ENCODE data around the gene SCAF11. TPM values are rescaled to one million over a fixed set of nuclear protein-coding genes. Genes with fewer than 3 reads are reported as not detected.

Gene SCAF11
- total RNA-seq, 5 donors from 2014 or later (not counting 1 experiment from before 2014, with no cell fraction given): 149 to 184 (median 163) TPM

GRCh38 chr12:45918818-45919217 lies 71.6 kb downstream of the SCAF11 start:
- Histone ChIP-seq H3K4me1 (ENCODE audit: control insufficient read depth in 1 of 2, extremely low read depth in 1 of 2, insufficient read depth in 2 of 2, low read length in 2 of 2) (no peaks in the 10 kb centered on the region), H3K9me3 (no peaks in the 10 kb centered on the region), H3K27ac (ENCODE audit: low read length) (no peak overlapping the region), H3K36me3 (ENCODE audit: control insufficient read depth in 2 of 2, extremely low read depth in 1 of 2, insufficient read depth in 1 of 2, low read length in 1 of 2) (peaks cover 0 to 30% of the 10 kb centered on the region in 2 donors), H3K4me3 (ENCODE audit: control insufficient read depth in 1 of 2, extremely low read depth in 1 of 2, low read length in 1 of 2) (no peak overlapping the region), H3K27me3 (replicated peaks in 1 of 2; ENCODE audit: control insufficient read depth in 2 of 2, extremely low read depth in 1 of 2, insufficient read depth in 2 of 2, low read length in 1 of 2) (no peaks in the 10 kb centered on the region)
- Mint-ChIP-seq H3K27me3 (no peaks in the 10 kb centered on the region), H3K9me3 (peaks cover 0 to 2% (median 0%) of the 10 kb centered on the region in 3 donors), H3K27ac (no peak overlapping the region), H3K4me1 (no peaks in the 10 kb centered on the region), H3K4me3 (no peak overlapping the region), H3K36me3 (peaks cover 27% of the 10 kb centered on the region)
- DNase-seq (no peak), ATAC-seq (replicated peaks in 1 of 4) (no peak)
- ChIA-PET CTCF (no interaction called here), POLR2A (no interaction called here)
- no CpG with 5 or more reads among the region's 3 CpGs for WGBS (ENCODE audit: insufficient coverage)

GRCh38 chr12:45915405-45915804 lies 75.0 kb downstream of the SCAF11 start:
- no peaks in the 10 kb centered on the region for H3K27me3 ChIP-seq (replicated peaks in 1 of 2; ENCODE audit: control insufficient read depth in 2 of 2, extremely low read depth in 1 of 2, insufficient read depth in 2 of 2, low read length in 1 of 2)
- H3K27me3 Mint-ChIP-seq: no peaks in the 10 kb centered on the region
- peaks cover 0 to 2% (median 0%) of the 10 kb centered on the region in 3 donors for H3K9me3 Mint-ChIP-seq
- no peaks in the 10 kb centered on the region for H3K4me1 Mint-ChIP-seq
- ATAC-seq (replicated peaks in 1 of 4): no peak
- ChIA-PET CTCF (no interaction called here), POLR2A (no interaction called here)
- H3K9me3 ChIP-seq: no peaks in the 10 kb centered on the region
- H3K27ac Mint-ChIP-seq: peak overlapping the region in 1 of 2 donors; percentile 5
- peaks cover 0 to 6% of the 10 kb centered on the region in 2 donors for H3K36me3 ChIP-seq (ENCODE audit: control insufficient read depth in 2 of 2, extremely low read depth in 1 of 2, insufficient read depth in 1 of 2, low read length in 1 of 2)
- H3K27ac ChIP-seq (ENCODE audit: low read length): no peak overlapping the region
- no peak overlapping the region for H3K4me3 Mint-ChIP-seq
- 88% methylated on average over 2 of the region's 2 CpGs for WGBS (ENCODE audit: insufficient coverage)
- DNase-seq: no peak
- H3K4me3 ChIP-seq (ENCODE audit: control insufficient read depth in 1 of 2, extremely low read depth in 1 of 2, low read length in 1 of 2): no peak overlapping the region
- H3K36me3 Mint-ChIP-seq: peaks cover 13% of the 10 kb centered on the region
- no peaks in the 10 kb centered on the region for H3K4me1 ChIP-seq (ENCODE audit: control insufficient read depth in 1 of 2, extremely low read depth in 1 of 2, insufficient read depth in 2 of 2, low read length in 2 of 2)

- H3K36me3 Mint-ChIP-seq: peaks cover 6% of the 10 kb centered on the region
- no peaks in the 10 kb centered on the region for H3K27me3 Mint-ChIP-seq
- ATAC-seq (replicated peaks in 1 of 4) (peak; percentile 8 to 52 (median 28)), DNase-seq (no peak)
- CTCF ChIA-PET: interaction anchor here in 1 of 2 donors (0.6 kb wide), 1 partner anchor 362 kb away, joined by 3 read pairs; no protein-coding TSS in a partner anchor
- Histone ChIP-seq H3K27ac (ENCODE audit: low read length) (no peak overlapping the region), H3K4me1 (ENCODE audit: control insufficient read depth in 1 of 2, extremely low read depth in 1 of 2, insufficient read depth in 2 of 2, low read length in 2 of 2) (no peaks in the 10 kb centered on the region), H3K4me3 (ENCODE audit: control insufficient read depth in 1 of 2, extremely low read depth in 1 of 2, low read length in 1 of 2) (no peak overlapping the region), H3K27me3 (replicated peaks in 1 of 2; ENCODE audit: control insufficient read depth in 2 of 2, extremely low read depth in 1 of 2, insufficient read depth in 2 of 2, low read length in 1 of 2) (no peaks in the 10 kb centered on the region), H3K36me3 (ENCODE audit: control insufficient read depth in 2 of 2, extremely low read depth in 1 of 2, insufficient read depth in 1 of 2, low read length in 1 of 2) (peaks cover 0 to 4% of the 10 kb centered on the region in 2 donors), H3K9me3 (no peaks in the 10 kb centered on the region)
- WGBS (ENCODE audit: insufficient coverage): no CpG with 5 or more reads among the region's 1 CpG
- POLR2A ChIA-PET: no interaction called here
- H3K9me3 Mint-ChIP-seq: peaks cover 0 to under 1% (median 0%) of the 10 kb centered on the region in 3 donors
- H3K4me1 Mint-ChIP-seq: no peaks in the 10 kb centered on the region
- peak overlapping the region in 1 of 2 donors; percentile 18 for H3K27ac Mint-ChIP-seq
- no peak overlapping the region for H3K4me3 Mint-ChIP-seq
Observed at GRCh38 chr12:45914090-45914489, 76.3 kb downstream of the SCAF11 start.

- Mint-ChIP-seq H3K4me1 (no peaks in the 10 kb centered on the region), H3K9me3 (no peaks in the 10 kb centered on the region), H3K36me3 (peaks cover 7% of the 10 kb centered on the region), H3K4me3 (no peak overlapping the region), H3K27ac (peak overlapping the region in 1 of 2 donors; percentile 39), H3K27me3 (no peaks in the 10 kb centered on the region)
- POLR2A ChIA-PET: no interaction called here
- H3K27me3 ChIP-seq (replicated peaks in 1 of 2; ENCODE audit: control insufficient read depth in 2 of 2, extremely low read depth in 1 of 2, insufficient read depth in 2 of 2, low read length in 1 of 2): no peaks in the 10 kb centered on the region
- no CpG with 5 or more reads among the region's 2 CpGs for WGBS (ENCODE audit: insufficient coverage)
- H3K4me3 ChIP-seq (ENCODE audit: control insufficient read depth in 1 of 2, extremely low read depth in 1 of 2, low read length in 1 of 2): no peak overlapping the region
- H3K27ac ChIP-seq (ENCODE audit: low read length): no peak overlapping the region
- DNase-seq (no peak), ATAC-seq (replicated peaks in 1 of 4) (peak in 2 of 4 experiments; percentile 15 to 16)
- no peaks in the 10 kb centered on the region for H3K9me3 ChIP-seq
- no peaks in the 10 kb centered on the region for H3K4me1 ChIP-seq (ENCODE audit: control insufficient read depth in 1 of 2, extremely low read depth in 1 of 2, insufficient read depth in 2 of 2, low read length in 2 of 2)
- CTCF ChIA-PET: interaction anchor here in 1 of 2 donors (0.6 kb wide), 1 partner anchor 363 kb away, joined by 3 read pairs; no protein-coding TSS in a partner anchor
- H3K36me3 ChIP-seq (ENCODE audit: control insufficient read depth in 2 of 2, extremely low read depth in 1 of 2, insufficient read depth in 1 of 2, low read length in 1 of 2): peaks cover 0 to 4% of the 10 kb centered on the region in 2 donors
Observed at GRCh38 chr12:45913631-45914030, 76.7 kb downstream of the SCAF11 start.

- Histone ChIP-seq H3K27ac (ENCODE audit: low read length) (no peak overlapping the region), H3K27me3 (replicated peaks in 1 of 2; ENCODE audit: control insufficient read depth in 2 of 2, extremely low read depth in 1 of 2, insufficient read depth in 2 of 2, low read length in 1 of 2) (no peaks in the 10 kb centered on the region), H3K4me1 (ENCODE audit: control insufficient read depth in 1 of 2, extremely low read depth in 1 of 2, insufficient read depth in 2 of 2, low read length in 2 of 2) (no peaks in the 10 kb centered on the region), H3K4me3 (ENCODE audit: control insufficient read depth in 1 of 2, extremely low read depth in 1 of 2, low read length in 1 of 2) (no peak overlapping the region), H3K9me3 (no peaks in the 10 kb centered on the region), H3K36me3 (ENCODE audit: control insufficient read depth in 2 of 2, extremely low read depth in 1 of 2, insufficient read depth in 1 of 2, low read length in 1 of 2) (peaks cover 0 to 2% of the 10 kb centered on the region in 2 donors)
- CTCF ChIA-PET: no interaction called here
- WGBS (ENCODE audit: insufficient coverage): no CpG with 5 or more reads among the region's 3 CpGs
- ATAC-seq (replicated peaks in 1 of 4): no peak
- Mint-ChIP-seq H3K9me3 (no peaks in the 10 kb centered on the region), H3K4me1 (no peaks in the 10 kb centered on the region), H3K27ac (no peak overlapping the region), H3K36me3 (peaks cover 7% of the 10 kb centered on the region), H3K4me3 (no peak overlapping the region), H3K27me3 (no peaks in the 10 kb centered on the region)
- DNase-seq: no peak
- POLR2A ChIA-PET: no interaction called here
Observed at GRCh38 chr12:45912774-45913173, 77.6 kb downstream of the SCAF11 start.

- no peak overlapping the region for H3K27ac ChIP-seq (ENCODE audit: low read length)
- ATAC-seq (replicated peaks in 1 of 4) (no peak), DNase-seq (no peak)
- Mint-ChIP-seq H3K9me3 (no peaks in the 10 kb centered on the region), H3K27me3 (no peaks in the 10 kb centered on the region), H3K27ac (no peak overlapping the region), H3K36me3 (peaks cover 14% of the 10 kb centered on the region), H3K4me3 (no peak overlapping the region), H3K4me1 (no peaks in the 10 kb centered on the region)
- no CpG with 5 or more reads among the region's 4 CpGs for WGBS (ENCODE audit: insufficient coverage)
- H3K4me1 ChIP-seq (ENCODE audit: control insufficient read depth in 1 of 2, extremely low read depth in 1 of 2, insufficient read depth in 2 of 2, low read length in 2 of 2): no peaks in the 10 kb centered on the region
- peaks cover 0 to 24% of the 10 kb centered on the region in 2 donors for H3K36me3 ChIP-seq (ENCODE audit: control insufficient read depth in 2 of 2, extremely low read depth in 1 of 2, insufficient read depth in 1 of 2, low read length in 1 of 2)
- POLR2A ChIA-PET: no interaction called here
- H3K4me3 ChIP-seq (ENCODE audit: control insufficient read depth in 1 of 2, extremely low read depth in 1 of 2, low read length in 1 of 2): no peak overlapping the region
- H3K9me3 ChIP-seq: no peaks in the 10 kb centered on the region
- CTCF ChIA-PET: no interaction called here
- H3K27me3 ChIP-seq (replicated peaks in 1 of 2; ENCODE audit: control insufficient read depth in 2 of 2, extremely low read depth in 1 of 2, insufficient read depth in 2 of 2, low read length in 1 of 2): no peaks in the 10 kb centered on the region
Observed at GRCh38 chr12:45909041-45909713, 81.2 kb downstream of the SCAF11 start.
